Hepatocyte (in vitro differentiated cells): ENCODE measurements around the gene ZFP92. TPM values are rescaled to one million over a fixed set of nuclear protein-coding genes. Genes with fewer than 3 reads are reported as not detected.

ENCODE experiments used
- DNase-seq: peaks from one replicate; pipeline ENCODE4 v3.0.0-alpha.2; 2016; ENCODE audit warnings: low spot score
- H2AFZ ChIP-seq: fragments of 200-600 bp; sonication (generic); 2 replicates; pipeline ENCODE4 v1.6.0; 2016; ENCODE audit warnings: antibody characterized with exemption, mild to moderate bottlenecking
- H3K27ac ChIP-seq: fragments of 200-600 bp; sonication (generic); 2 replicates; pipeline ENCODE4 v1.5.1; 2016; ENCODE audit warnings: mild to moderate bottlenecking
- H3K27me3 ChIP-seq: fragments of 200-600 bp; sonication (generic); 2 replicates; pipeline ENCODE4 v1.6.1; 2016
- H3K36me3 ChIP-seq: fragments of 200-600 bp; sonication (generic); replicated peaks from 2 replicates; pipeline ENCODE4 v1.5.1; 2016; ENCODE audit warnings: low read depth; ENCODE audit not compliant: insufficient read depth
- H3K4me1 ChIP-seq: fragments of 200-600 bp; sonication (generic); 2 replicates; pipeline ENCODE4 v1.5.1; 2016; ENCODE audit warnings: mild to moderate bottlenecking, moderate library complexity; ENCODE audit not compliant: insufficient read depth
- H3K4me2 ChIP-seq: fragments of 200-600 bp; sonication (generic); 2 replicates; pipeline ENCODE4 v1.6.0; 2016
- H3K4me3 ChIP-seq: fragments of 200-600 bp; sonication (generic); 2 replicates; pipeline ENCODE4 v1.5.1; 2016; ENCODE audit warnings: mild to moderate bottlenecking
- H3K79me2 ChIP-seq: fragments of 200-600 bp; sonication (generic); 2 replicates; pipeline ENCODE4 v1.6.0; 2017; ENCODE audit warnings: mild to moderate bottlenecking
- H3K9me2 ChIP-seq: fragments of 200-600 bp; sonication (generic); replicated peaks from 2 replicates; pipeline ENCODE4 v1.6.0; 2017; ENCODE audit warnings: mild to moderate bottlenecking; ENCODE audit not compliant: insufficient read depth
- H3K9me3 ChIP-seq: fragments of 200-600 bp; sonication (generic); 2 replicates; pipeline ENCODE4 v1.5.1; 2016; ENCODE audit warnings: low read depth, mild to moderate bottlenecking
- H4K20me1 ChIP-seq: fragments of 200-600 bp; sonication (generic); 2 replicates; pipeline ENCODE4 v1.6.0; 2016; ENCODE audit warnings: mild to moderate bottlenecking; ENCODE audit not compliant: insufficient read depth, poor library complexity, severe bottlenecking
- EZH2 ChIP-seq: fragments of 200-600 bp; sonication (generic); IDR thresholded peaks from 2 replicates; pipeline ENCODE4 v1.6.1; 2016; ENCODE audit warnings: antibody characterized with exemption, mild to moderate bottlenecking, borderline replicate concordance
- EZH2phosphoT487 ChIP-seq: fragments of 200-600 bp; sonication (generic); IDR thresholded peaks from one replicate; pipeline ENCODE4 v1.6.1; 2018; ENCODE audit warnings: antibody characterized with exemption, mild to moderate bottlenecking, low read depth, moderate library complexity; ENCODE audit not compliant: unreplicated experiment, severe bottlenecking
- WGBS: methylation state at CpG from one replicate; pipeline ENCODE4 v1.1.6; 2016; ENCODE audit warnings: low lambda C conversion rate; ENCODE audit errors: missing lambda C conversion rate; 5-methylcytosine and 5-hydroxymethylcytosine counted together
- polyA plus RNA-seq: library from polyadenylated mRNA; unstranded; fragments of >200 nt; fragmentation: Nextera tagmentation; extraction: Ambion mirVana; gene quantifications from 2 replicates; pipeline ENCODE4 v1.2.1, GENCODE V29; 2016
- total RNA-seq: library from RNA; depleted of rRNA; stranded (reverse); fragments of >200 nt; gene quantifications from 2 replicates; pipeline ENCODE4 v1.2.3, GENCODE V29; 2014
- TF ChIP-seq, protein P1 (sequence below): fragments of 200-600 bp; sonication (generic); IDR thresholded peaks from 2 replicates; pipeline ENCODE4 v1.5.1; 2016; ENCODE audit warnings: antibody characterized with exemption, mild to moderate bottlenecking; ENCODE audit not compliant: poor library complexity

ZFP92 gene
- total and polyA plus RNA-seq, 2 experiments from 2014 or later, result 0.33 to 0.90 TPM

DNA sequence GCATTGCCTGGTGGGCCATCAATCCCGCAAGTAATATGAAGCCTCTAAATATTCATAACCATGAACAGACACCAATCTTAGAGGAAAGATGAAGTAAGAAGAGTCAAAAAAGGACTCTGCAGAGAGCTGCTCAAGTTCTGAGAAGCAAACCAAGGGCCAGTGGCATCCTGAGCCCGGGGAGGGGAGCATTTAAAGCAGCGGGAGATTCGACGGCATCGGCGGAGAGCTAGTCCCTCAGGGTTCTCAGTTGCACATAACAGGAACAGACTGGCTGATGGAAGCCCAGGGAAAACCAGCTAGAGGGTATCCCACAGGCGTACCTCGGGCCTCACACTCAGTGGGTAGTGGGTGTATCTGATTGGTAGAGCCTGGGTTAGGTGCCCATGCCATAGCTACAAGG lies 5.3 kb upstream of the ZFP92 start:
- Histone ChIP-seq H3K9me3 (no peaks in the 10 kb centered on the region), H4K20me1 (no peaks in the 10 kb centered on the region), H3K4me2 (no peak overlapping the region), H3K79me2 (no peaks in the 10 kb centered on the region), H3K9me2 (no peaks in the 10 kb centered on the region), H3K4me1 (no peaks in the 10 kb centered on the region), H3K4me3 (no peak overlapping the region), H3K27me3 (no peaks in the 10 kb centered on the region), H3K27ac (no peak overlapping the region), H2AFZ (no peak overlapping the region), H3K36me3 (no peaks in the 10 kb centered on the region)
- 85% methylated on average over 9 of the region's 9 CpGs for WGBS
- TF ChIP-seq EZH2, result no peak
- TF ChIP-seq, protein P1, sequence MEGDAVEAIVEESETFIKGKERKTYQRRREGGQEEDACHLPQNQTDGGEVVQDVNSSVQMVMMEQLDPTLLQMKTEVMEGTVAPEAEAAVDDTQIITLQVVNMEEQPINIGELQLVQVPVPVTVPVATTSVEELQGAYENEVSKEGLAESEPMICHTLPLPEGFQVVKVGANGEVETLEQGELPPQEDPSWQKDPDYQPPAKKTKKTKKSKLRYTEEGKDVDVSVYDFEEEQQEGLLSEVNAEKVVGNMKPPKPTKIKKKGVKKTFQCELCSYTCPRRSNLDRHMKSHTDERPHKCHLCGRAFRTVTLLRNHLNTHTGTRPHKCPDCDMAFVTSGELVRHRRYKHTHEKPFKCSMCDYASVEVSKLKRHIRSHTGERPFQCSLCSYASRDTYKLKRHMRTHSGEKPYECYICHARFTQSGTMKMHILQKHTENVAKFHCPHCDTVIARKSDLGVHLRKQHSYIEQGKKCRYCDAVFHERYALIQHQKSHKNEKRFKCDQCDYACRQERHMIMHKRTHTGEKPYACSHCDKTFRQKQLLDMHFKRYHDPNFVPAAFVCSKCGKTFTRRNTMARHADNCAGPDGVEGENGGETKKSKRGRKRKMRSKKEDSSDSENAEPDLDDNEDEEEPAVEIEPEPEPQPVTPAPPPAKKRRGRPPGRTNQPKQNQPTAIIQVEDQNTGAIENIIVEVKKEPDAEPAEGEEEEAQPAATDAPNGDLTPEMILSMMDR, result no peak
- TF ChIP-seq EZH2phosphoT487, result no peak
- DNase-seq, result no peak

DNA sequence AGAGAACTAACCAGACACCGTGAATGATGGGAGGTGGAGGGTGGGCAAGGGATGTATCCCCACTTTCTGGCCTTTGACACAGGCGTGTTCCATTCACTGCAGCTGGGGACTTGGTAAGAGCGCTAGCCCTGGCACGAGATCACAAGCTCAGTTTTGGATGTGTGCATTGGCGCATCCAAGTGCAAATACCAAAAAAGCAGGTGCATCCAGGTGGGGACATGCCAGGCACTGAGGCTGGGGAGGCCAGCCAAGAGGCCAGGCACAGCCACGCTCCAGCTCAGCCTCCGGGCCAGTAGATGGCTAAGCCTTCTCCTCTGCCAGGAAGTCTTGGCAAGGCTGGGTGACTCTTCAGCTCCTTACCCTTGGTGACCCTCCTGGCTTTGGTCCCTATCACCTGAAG lies 4.4 kb upstream of the ZFP92 start:
- no peaks in the 10 kb centered on the region for H3K79me2 ChIP-seq
- H3K27me3 ChIP-seq, result no peaks in the 10 kb centered on the region
- no peaks in the 10 kb centered on the region for H3K9me3 ChIP-seq
- H3K36me3 ChIP-seq, result no peaks in the 10 kb centered on the region
- no peaks in the 10 kb centered on the region for H3K4me1 ChIP-seq
- no peak overlapping the region for H3K27ac ChIP-seq
- H2AFZ ChIP-seq, result no peak overlapping the region
- 85% methylated on average over 7 of the region's 7 CpGs for WGBS
- no peaks in the 10 kb centered on the region for H4K20me1 ChIP-seq
- TF ChIP-seq, protein P1, result no peak
- no peaks in the 10 kb centered on the region for H3K9me2 ChIP-seq
- no peak for DNase-seq
- no peak overlapping the region for H3K4me2 ChIP-seq
- no peak overlapping the region for H3K4me3 ChIP-seq

DNA sequence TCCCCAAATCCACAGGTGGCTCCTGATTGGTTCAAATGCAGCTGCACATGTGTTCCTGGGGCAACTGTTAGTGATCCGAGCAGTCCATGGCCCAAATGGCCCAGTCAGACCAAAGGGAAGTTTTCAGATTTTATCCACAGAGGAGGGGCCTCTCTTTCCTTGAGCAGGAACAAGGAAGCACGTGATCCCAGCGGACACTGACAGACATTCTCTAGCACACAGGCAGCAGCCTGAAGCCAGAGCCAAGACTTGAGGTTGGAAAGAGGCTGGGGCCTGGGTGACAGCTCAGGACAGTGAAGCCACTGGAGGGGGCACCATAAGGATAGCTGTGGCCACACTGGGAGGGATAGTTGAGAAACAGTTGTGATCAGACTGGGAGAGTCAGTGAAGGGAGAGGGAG lies 3.5 kb upstream of the ZFP92 start:
- no peaks in the 10 kb centered on the region for H3K79me2 ChIP-seq
- H3K9me3 ChIP-seq, result no peaks in the 10 kb centered on the region
- no peaks in the 10 kb centered on the region for H4K20me1 ChIP-seq
- H3K9me2 ChIP-seq, result no peaks in the 10 kb centered on the region
- no peaks in the 10 kb centered on the region for H3K4me1 ChIP-seq
- H3K27me3 ChIP-seq, result no peaks in the 10 kb centered on the region
- no peak for DNase-seq
- TF ChIP-seq EZH2phosphoT487 (no peak), EZH2 (no peak)
- TF ChIP-seq, protein P1, result no peak
- H3K27ac ChIP-seq, result no peak overlapping the region
- WGBS, result 56% methylated on average over 3 of the region's 3 CpGs
- no peak overlapping the region for H2AFZ ChIP-seq
- no peak overlapping the region for H3K4me2 ChIP-seq
- H3K36me3 ChIP-seq, result no peaks in the 10 kb centered on the region
- H3K4me3 ChIP-seq, result no peak overlapping the region

- H3K36me3 ChIP-seq, result no peaks in the 10 kb centered on the region
- H3K4me2 ChIP-seq, result no peak overlapping the region
- H3K9me2 ChIP-seq, result no peaks in the 10 kb centered on the region
- TF ChIP-seq, protein P1, result no peak
- TF ChIP-seq EZH2, result no peak
- TF ChIP-seq EZH2phosphoT487, result no peak
- H2AFZ ChIP-seq, result no peak overlapping the region
- no peak overlapping the region for H3K27ac ChIP-seq
- no peaks in the 10 kb centered on the region for H3K79me2 ChIP-seq
- H3K27me3 ChIP-seq, result no peaks in the 10 kb centered on the region
- H4K20me1 ChIP-seq, result no peaks in the 10 kb centered on the region
- no peak for DNase-seq
- no peak overlapping the region for H3K4me3 ChIP-seq
- H3K9me3 ChIP-seq, result no peaks in the 10 kb centered on the region
- no peaks in the 10 kb centered on the region for H3K4me1 ChIP-seq
- WGBS, result 78% methylated on average over 10 of the region's 10 CpGs
Observed at GRCh38 chrX:153408221-153408721, 3.0 kb upstream of the ZFP92 start.
